ENCODE data around the gene MAST3.

GRCh38 chr19:18121166-18121565 is 23.6 kb downstream of the MAST3 start:
- TF ChIP-seq, protein P1, sequence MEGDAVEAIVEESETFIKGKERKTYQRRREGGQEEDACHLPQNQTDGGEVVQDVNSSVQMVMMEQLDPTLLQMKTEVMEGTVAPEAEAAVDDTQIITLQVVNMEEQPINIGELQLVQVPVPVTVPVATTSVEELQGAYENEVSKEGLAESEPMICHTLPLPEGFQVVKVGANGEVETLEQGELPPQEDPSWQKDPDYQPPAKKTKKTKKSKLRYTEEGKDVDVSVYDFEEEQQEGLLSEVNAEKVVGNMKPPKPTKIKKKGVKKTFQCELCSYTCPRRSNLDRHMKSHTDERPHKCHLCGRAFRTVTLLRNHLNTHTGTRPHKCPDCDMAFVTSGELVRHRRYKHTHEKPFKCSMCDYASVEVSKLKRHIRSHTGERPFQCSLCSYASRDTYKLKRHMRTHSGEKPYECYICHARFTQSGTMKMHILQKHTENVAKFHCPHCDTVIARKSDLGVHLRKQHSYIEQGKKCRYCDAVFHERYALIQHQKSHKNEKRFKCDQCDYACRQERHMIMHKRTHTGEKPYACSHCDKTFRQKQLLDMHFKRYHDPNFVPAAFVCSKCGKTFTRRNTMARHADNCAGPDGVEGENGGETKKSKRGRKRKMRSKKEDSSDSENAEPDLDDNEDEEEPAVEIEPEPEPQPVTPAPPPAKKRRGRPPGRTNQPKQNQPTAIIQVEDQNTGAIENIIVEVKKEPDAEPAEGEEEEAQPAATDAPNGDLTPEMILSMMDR (IDR thresholded peaks at IDR 0.05; ENCODE audit: control extremely low read depth in 1 of 3, insufficient read depth in 1 of 3, low read depth in 1 of 3, low read length in 3 of 3), result no peak
- TF ChIP-seq PHF8 (conservative IDR thresholded peaks at IDR 0.05; ENCODE audit: low read depth, low read length), result no peak

Data from H1 (cell line).